ENCODE measurements around the gene ADGRG6.

GRCh38 chr6:142350309-142350708 lies 48.5 kb downstream of the ADGRG6 start:
- no peak for TF ChIP-seq EZH2phosphoT487 (IDR thresholded peaks at IDR 0.05; ENCODE audit: low read length)
- TF ChIP-seq CTCF (IDR thresholded peaks at IDR 0.05; ENCODE audit: low read length) = no peak
- no peak for TF ChIP-seq EZH2 (optimal IDR thresholded peaks at IDR 0.05; ENCODE audit: low read depth, low read length)

All from MM.1S (cell line).